ENCODE results near the gene BBOX1.

Gene BBOX1

DNA sequence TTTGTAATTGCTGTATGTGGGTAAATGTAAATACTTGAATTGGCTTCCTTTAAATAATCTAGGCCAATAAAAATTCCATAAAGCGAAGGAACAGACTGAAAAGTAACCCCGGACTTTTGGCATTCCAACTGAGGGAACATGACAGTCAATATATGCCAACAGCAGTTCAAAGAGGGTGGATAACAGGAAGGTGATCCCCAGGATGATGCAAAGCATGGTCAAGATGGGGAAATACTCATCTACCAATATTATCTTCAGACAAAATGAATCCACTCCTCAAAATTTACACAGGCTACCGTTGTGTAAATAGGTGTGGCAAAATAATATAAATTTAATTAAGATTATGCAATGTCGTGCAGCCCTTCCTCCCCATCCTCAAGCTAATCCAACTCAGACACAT is 56.9 kb downstream of the BBOX1 start:
- in situ Hi-C loops (cut with MboI; ENCODE audit: low sequenced_read_pairs, unreplicated experiment) = no loop called here
- TF ChIP-seq, protein P1, sequence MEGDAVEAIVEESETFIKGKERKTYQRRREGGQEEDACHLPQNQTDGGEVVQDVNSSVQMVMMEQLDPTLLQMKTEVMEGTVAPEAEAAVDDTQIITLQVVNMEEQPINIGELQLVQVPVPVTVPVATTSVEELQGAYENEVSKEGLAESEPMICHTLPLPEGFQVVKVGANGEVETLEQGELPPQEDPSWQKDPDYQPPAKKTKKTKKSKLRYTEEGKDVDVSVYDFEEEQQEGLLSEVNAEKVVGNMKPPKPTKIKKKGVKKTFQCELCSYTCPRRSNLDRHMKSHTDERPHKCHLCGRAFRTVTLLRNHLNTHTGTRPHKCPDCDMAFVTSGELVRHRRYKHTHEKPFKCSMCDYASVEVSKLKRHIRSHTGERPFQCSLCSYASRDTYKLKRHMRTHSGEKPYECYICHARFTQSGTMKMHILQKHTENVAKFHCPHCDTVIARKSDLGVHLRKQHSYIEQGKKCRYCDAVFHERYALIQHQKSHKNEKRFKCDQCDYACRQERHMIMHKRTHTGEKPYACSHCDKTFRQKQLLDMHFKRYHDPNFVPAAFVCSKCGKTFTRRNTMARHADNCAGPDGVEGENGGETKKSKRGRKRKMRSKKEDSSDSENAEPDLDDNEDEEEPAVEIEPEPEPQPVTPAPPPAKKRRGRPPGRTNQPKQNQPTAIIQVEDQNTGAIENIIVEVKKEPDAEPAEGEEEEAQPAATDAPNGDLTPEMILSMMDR (IDR thresholded peaks at IDR 0.05; ENCODE audit: borderline replicate concordance, control extremely low read depth, extremely low read depth, insufficient read depth, missing control alignments) = no peak
- DNase-seq (ENCODE audit: low spot score) = no peak

DNA sequence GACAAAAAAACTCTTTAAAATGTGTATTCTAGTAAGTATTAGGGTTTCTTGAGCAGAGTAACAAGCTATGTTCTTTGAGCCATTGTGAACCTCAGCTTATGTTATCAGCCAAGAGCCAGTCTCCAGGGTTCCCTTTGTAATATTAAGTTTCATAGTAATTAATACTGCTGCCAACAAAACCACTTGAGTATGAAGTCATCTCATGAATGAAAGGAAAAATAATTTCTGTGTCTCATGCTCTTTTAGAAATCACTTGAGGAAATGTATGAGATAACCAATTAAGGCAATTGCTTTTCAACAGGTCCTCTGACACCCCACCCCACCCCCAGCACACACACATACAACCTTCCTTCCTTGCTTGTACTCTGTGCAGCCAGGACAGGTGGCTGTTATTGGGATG is 59.9 kb downstream of the BBOX1 start:
- TF ChIP-seq, protein P1 (IDR thresholded peaks at IDR 0.05; ENCODE audit: borderline replicate concordance, control extremely low read depth, extremely low read depth, insufficient read depth, missing control alignments) = no peak
- no peak for DNase-seq (ENCODE audit: low spot score)
- in situ Hi-C loops (cut with MboI; ENCODE audit: low sequenced_read_pairs, unreplicated experiment) = no loop called here

DNA sequence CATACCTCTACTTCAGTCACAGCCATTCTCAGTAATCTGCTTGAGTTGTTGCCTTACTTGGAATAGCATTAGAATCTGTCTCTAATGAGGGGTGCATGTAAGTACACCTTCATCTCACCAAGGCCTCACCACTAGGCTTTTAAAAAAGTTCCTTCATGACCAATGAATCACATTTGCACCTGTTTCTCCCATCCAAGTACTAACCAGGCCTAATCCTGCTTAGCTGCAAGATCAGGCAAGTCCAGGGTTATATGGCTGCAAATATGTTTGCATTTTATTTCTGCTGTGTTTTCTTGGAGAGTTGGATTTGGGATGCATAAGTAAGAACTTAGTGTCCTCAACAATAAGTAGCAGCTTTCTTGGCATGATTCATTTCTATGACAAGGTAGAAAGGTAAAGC is 66.9 kb downstream of the BBOX1 start:
- TF ChIP-seq, protein P1 (IDR thresholded peaks at IDR 0.05; ENCODE audit: borderline replicate concordance, control extremely low read depth, extremely low read depth, insufficient read depth, missing control alignments) = no peak
- in situ Hi-C loops (cut with MboI; ENCODE audit: low sequenced_read_pairs, unreplicated experiment) = no loop called here
- no peak for DNase-seq (ENCODE audit: low spot score)

DNA sequence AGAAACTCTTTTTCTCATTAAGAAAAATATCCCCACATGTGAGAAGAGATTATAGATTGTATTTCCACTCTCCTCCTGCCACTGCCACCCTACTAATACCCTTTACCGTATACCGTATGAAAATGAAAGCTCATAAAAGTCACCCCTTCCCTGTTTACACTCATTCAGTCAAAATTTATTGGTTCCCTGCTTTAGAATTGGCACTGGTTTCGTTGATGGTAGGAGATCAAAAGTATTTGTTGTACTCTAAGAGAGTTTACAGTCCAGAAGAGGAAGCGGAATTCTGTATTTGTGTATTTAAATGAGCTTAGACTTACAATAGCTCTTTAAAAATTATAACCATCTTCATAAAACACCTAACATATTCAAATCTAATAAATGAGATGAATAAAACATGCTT is 68.2 kb downstream of the BBOX1 start:
- no peak for DNase-seq (ENCODE audit: low spot score)
- TF ChIP-seq, protein P1 (IDR thresholded peaks at IDR 0.05; ENCODE audit: borderline replicate concordance, control extremely low read depth, extremely low read depth, insufficient read depth, missing control alignments) = no peak
- in situ Hi-C loops (cut with MboI; ENCODE audit: low sequenced_read_pairs, unreplicated experiment) = no loop called here

DNA sequence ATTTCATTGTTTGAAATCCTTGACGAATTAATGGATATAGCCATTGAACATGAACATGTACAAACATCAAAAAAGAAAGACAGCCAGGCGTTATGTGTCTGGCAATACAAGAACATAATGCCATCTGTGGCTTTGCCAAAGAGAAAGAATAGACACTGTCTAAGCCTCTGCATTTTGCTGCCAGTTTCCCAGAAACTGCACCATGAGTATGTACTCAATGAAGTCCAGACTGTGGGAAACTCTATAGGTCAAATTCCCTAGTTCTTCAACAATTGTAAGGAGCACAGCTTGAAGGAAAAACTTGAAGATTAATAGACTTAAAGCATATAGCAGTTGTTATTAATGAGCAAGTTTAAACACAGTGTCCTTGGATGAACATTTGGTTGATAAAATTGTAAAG is 71.3 kb downstream of the BBOX1 start:
- in situ Hi-C loops (cut with MboI; ENCODE audit: low sequenced_read_pairs, unreplicated experiment) = no loop called here
- DNase-seq (ENCODE audit: low spot score) = no peak
- TF ChIP-seq, protein P1 (IDR thresholded peaks at IDR 0.05; ENCODE audit: borderline replicate concordance, control extremely low read depth, extremely low read depth, insufficient read depth, missing control alignments) = no peak

DNA sequence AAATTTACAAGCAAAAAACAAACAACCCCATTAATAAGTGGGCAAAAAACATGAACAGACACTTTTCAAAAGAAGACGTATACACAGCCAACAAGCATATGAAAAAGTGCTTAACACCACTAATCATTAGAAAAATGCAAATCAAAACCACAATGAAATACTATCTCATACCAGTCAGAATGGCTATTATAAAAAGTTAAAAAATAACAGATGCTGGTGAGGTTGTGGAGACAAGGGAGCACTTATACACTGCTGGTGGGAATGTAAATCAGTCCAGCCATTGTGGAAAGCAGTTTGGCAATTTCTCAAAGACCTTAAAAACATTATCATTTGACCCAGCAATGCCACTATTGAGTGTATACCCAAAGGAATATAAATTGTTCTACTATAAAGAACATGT is 72.3 kb downstream of the BBOX1 start:
- in situ Hi-C loops (cut with MboI; ENCODE audit: low sequenced_read_pairs, unreplicated experiment) = no loop called here
- no peak for DNase-seq (ENCODE audit: low spot score)
- TF ChIP-seq, protein P1 (IDR thresholded peaks at IDR 0.05; ENCODE audit: borderline replicate concordance, control extremely low read depth, extremely low read depth, insufficient read depth, missing control alignments) = no peak
